Adrenal gland (tissue), 12 donors: ENCODE results near the gene ENPP6. TPM values are rescaled to one million over a fixed set of nuclear protein-coding genes. Genes with fewer than 3 reads are reported as not detected.

Source experiments
- DNase-seq, 7 donors: peaks; one replicate each; pipeline ENCODE4 v3.0.0-alpha.2; 2019 to 2020
- H3K27ac ChIP-seq, 5 donors: fragments of 200-600 bp; sonication (generic) in 4 of 5; 1 replicate in 3 of 5; 2 replicates in 2 of 5; pipeline versions ENCODE4 v1.5.1 to v1.8.0; 2016 to 2020; ENCODE audit warnings: mild to moderate bottlenecking in 1 of 5
- H3K27me3 ChIP-seq: fragments of 200-600 bp; 2 replicates; pipeline ENCODE4 v1.8.0; 2021
- H3K36me3 ChIP-seq, 2 donors: fragments of 200-600 bp; replicated peaks in 1 of 2; 1 replicate in 1 of 2; 2 replicates in 1 of 2; pipeline versions ENCODE4 v1.5.1 to v1.8.0; 2018 to 2022
- H3K4me1 ChIP-seq, 2 donors: fragments of 200-600 bp; replicated peaks in 1 of 2; 1 replicate in 1 of 2; 2 replicates in 1 of 2; pipeline versions ENCODE4 v1.5.1 to v1.8.0; 2018 to 2021
- H3K4me3 ChIP-seq, 4 donors: fragments of 200-600 bp; sonication (generic) in 3 of 4; one replicate each; pipeline ENCODE4 v1.5.1; 2016 to 2018
- H3K9me3 ChIP-seq, 3 donors: fragments of 200-600 bp; sonication (generic) in 1 of 3; replicated peaks in 1 of 3; 1 replicate in 2 of 3; 2 replicates in 1 of 3; pipeline versions ENCODE4 v1.5.1 to v1.8.0; 2016 to 2021
- POLR2A ChIP-seq, 2 donors: fragments of 450-650 bp; IDR thresholded peaks; one replicate each; pipeline ENCODE4 v1.6.1; 2017; ENCODE audit warnings: antibody characterized with exemption in 2 of 2, mild to moderate bottlenecking in 2 of 2, moderate library complexity in 1 of 2
- WGBS, 4 donors: extraction: QIAGEN DNeasy Blood & Tissue Kit in 2 of 4; methylation state at CpG; one replicate each; pipeline versions ENCODE4 v1.1.5 to v1.1.7; 2013 to 2017; 5-methylcytosine and 5-hydroxymethylcytosine counted together
- intact Hi-C, 2 donors: fragments of 100-400 bp; cut with DNase I; formaldehyde crosslinking; loops; one replicate each; pipeline versions ENCODE4 v1.14.1 to v1.15.0; 2022 to 2023
- polyA plus RNA-seq, 3 donors: library from polyadenylated mRNA; stranded (reverse); fragments of 200-250 nt in 2 of 3; fragments of 350-450 nt in 1 of 3; fragmentation: Illumina TruSeq in 1 of 3; extraction: RNeasy Lipid Tissue Mini Kit (QIAGEN cat#74804) in 1 of 3; gene quantifications; one replicate each; pipeline ENCODE4 v1.2.3, GENCODE V29; 2013 to 2014
- total RNA-seq, 9 donors: library from RNA; depleted of rRNA in 4 of 9; stranded (reverse); fragments of >200 nt in 4 of 9; fragments of 120-200 nt in 1 of 9; fragmentation: NEBNext Ultra II Directional in 1 of 9; extraction: Animal tissue kit (Norgen Biotek cat#: 25700) in 1 of 9; gene quantifications; one replicate each; pipeline versions ENCODE4 v1.1.0 to v1.2.4, GENCODE V29; 2013 to 2023
- TF ChIP-seq, protein P1 (sequence below), 6 experiments: fragments of 450-650 bp in 4 of 6; fragments of 200-600 bp in 2 of 6; sonication (generic) in 1 of 6; IDR thresholded peaks; 1 replicate in 5 of 6; 2 replicates in 1 of 6; pipeline versions ENCODE4 v1.5.1 to v1.8.0; 2016 to 2021; ENCODE audit warnings: antibody characterized with exemption in 6 of 6, mild to moderate bottlenecking in 2 of 6, moderate library complexity in 1 of 6
- donor health status: healthy with polysubstance abuse.
- donor health status: Bipolar disorder and iron deficiency.
- donor health status: DM: yes; HTN: yes; CAD: no.
- donor health status: DM: no; HTN: no; CAD: no.
- donor health status: DM: no; HTN: no; CAD: no.
- donor health status: DM: yes; HTN: yes; CAD: no.

The ENPP6 gene
- total and polyA plus RNA-seq, 12 donors = 0.18 to 11.3 (median 0.46) TPM; not detected in 1

DNA sequence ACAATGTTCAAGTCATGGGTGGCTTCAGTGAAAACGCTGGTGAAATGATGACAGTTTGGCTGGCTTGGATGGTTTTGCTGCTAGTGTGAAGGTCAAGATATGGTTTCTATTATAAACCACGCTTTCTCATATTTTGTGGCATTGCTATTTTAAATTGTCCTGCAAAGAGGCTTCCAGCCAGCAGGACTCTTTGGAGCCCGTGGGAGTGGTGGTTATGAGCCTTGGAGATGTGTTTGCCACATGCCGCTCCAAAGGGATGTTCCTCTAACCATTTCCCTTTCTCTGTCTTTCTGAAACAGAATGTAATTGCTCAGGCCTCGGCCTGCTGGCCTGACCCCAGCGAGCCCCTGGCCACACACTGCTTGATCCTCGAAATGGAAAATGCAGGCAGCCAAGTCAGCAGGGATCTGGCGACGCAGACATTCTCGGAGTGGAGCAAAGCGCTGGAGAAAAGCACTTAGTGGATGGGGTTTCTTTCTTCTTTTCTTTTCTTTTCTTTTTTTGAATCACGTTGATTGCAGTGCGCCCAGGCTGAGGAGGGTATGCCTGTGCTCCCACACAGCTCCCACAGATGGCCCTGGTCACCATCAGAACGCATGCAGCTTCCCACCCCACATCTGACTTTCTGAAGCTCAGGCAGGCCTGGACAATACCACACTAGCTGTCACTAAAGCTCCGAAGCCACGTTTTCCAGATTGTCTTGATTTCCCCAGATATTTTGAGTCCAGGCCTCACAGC, 114.0 kb downstream of the ENPP6 start:
- intact Hi-C loops = loop anchor here in 1 of 2 donors (5.0 kb wide), 1 partner anchor 266 kb away; no protein-coding TSS in a partner anchor
- TF ChIP-seq, protein P1, sequence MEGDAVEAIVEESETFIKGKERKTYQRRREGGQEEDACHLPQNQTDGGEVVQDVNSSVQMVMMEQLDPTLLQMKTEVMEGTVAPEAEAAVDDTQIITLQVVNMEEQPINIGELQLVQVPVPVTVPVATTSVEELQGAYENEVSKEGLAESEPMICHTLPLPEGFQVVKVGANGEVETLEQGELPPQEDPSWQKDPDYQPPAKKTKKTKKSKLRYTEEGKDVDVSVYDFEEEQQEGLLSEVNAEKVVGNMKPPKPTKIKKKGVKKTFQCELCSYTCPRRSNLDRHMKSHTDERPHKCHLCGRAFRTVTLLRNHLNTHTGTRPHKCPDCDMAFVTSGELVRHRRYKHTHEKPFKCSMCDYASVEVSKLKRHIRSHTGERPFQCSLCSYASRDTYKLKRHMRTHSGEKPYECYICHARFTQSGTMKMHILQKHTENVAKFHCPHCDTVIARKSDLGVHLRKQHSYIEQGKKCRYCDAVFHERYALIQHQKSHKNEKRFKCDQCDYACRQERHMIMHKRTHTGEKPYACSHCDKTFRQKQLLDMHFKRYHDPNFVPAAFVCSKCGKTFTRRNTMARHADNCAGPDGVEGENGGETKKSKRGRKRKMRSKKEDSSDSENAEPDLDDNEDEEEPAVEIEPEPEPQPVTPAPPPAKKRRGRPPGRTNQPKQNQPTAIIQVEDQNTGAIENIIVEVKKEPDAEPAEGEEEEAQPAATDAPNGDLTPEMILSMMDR (IDR thresholded peaks at IDR 0.05) = no peak
- TF ChIP-seq POLR2A (IDR thresholded peaks at IDR 0.05) = no peak
- H3K27ac ChIP-seq = no peak overlapping the region
- H3K9me3 ChIP-seq = no peaks in the 10 kb centered on the region
- H3K4me1 ChIP-seq = no peaks in the 10 kb centered on the region
- DNase-seq = no peak
- H3K4me3 ChIP-seq = no peak overlapping the region
- no peaks in the 10 kb centered on the region for H3K36me3 ChIP-seq
- no peaks in the 10 kb centered on the region for H3K27me3 ChIP-seq
- whole genome bisulfite sequencing, 4 donors = 73 to 83% (median 78%) methylated on average over 15 to 16 of the region's 16 CpGs

- Histone ChIP-seq H3K9me3 (no peaks in the 10 kb centered on the region), H3K4me1 (no peaks in the 10 kb centered on the region), H3K27ac (no peak overlapping the region), H3K27me3 (no peaks in the 10 kb centered on the region), H3K4me3 (no peak overlapping the region), H3K36me3 (no peaks in the 10 kb centered on the region)
- intact Hi-C loops = loop anchor here in 1 of 2 donors (5.0 kb wide), 1 partner anchor 266 kb away; no protein-coding TSS in a partner anchor
- TF ChIP-seq POLR2A (IDR thresholded peaks at IDR 0.05) = no peak
- TF ChIP-seq, protein P1 (IDR thresholded peaks at IDR 0.05) = no peak
- no peak for DNase-seq
- WGBS, 4 donors = 76 to 100% (median 88%) methylated on average over 2 to 4 of the region's 4 CpGs
These were observed 114.7 kb downstream of the ENPP6 start for GRCh38 chr4:184102927-184103326.

GRCh38 chr4:184102488-184102887, 115.2 kb downstream of the ENPP6 start:
- no peaks in the 10 kb centered on the region for H3K9me3 ChIP-seq
- H3K4me3 ChIP-seq = no peak overlapping the region
- peak in 1 of 7 donors; percentile 10 for DNase-seq
- WGBS, 4 donors = 88 to 93% (median 90%) methylated on average over 9 to 10 of the region's 10 CpGs
- no peak for TF ChIP-seq POLR2A (IDR thresholded peaks at IDR 0.05)
- TF ChIP-seq, protein P1 (IDR thresholded peaks at IDR 0.05) = no peak
- intact Hi-C loops = loop anchor here in 1 of 2 donors (5.0 kb wide), 1 partner anchor 265 kb away; no protein-coding TSS in a partner anchor
- no peaks in the 10 kb centered on the region for H3K4me1 ChIP-seq
- H3K27me3 ChIP-seq = no peaks in the 10 kb centered on the region
- no peak overlapping the region for H3K27ac ChIP-seq
- no peaks in the 10 kb centered on the region for H3K36me3 ChIP-seq

- peak in 1 of 7 donors; percentile 23 for DNase-seq
- Histone ChIP-seq H3K9me3 (no peaks in the 10 kb centered on the region), H3K4me1 (peaks cover 3 to 5% of the 10 kb centered on the region in 2 donors), H3K4me3 (no peak overlapping the region), H3K36me3 (no peaks in the 10 kb centered on the region), H3K27ac (no peak overlapping the region), H3K27me3 (no peaks in the 10 kb centered on the region)
- WGBS, 4 donors = 89 to 92% (median 89%) methylated on average over 11 of the region's 11 CpGs
- no peak for TF ChIP-seq POLR2A (IDR thresholded peaks at IDR 0.05)
- TF ChIP-seq, protein P1 (IDR thresholded peaks at IDR 0.05) = no peak
- intact Hi-C loops = loop anchor here in 1 of 2 donors (5.0 kb wide), 1 partner anchor 264 kb away; no protein-coding TSS in a partner anchor
These were observed 116.0 kb downstream of the ENPP6 start for GRCh38 chr4:184101711-184102110.
